HG02884 (cell line): ENCODE data around the gene NFATC2IP.
A peak's percentile ranks its signal among the peaks of the same experiment; 100 is the strongest.

Experiments used
- ATAC-seq: cut with Tn5 transposase; IDR thresholded peaks from one replicate; pipeline ENCODE4 v1.9.1; 2021; ENCODE audit warnings: mild to moderate bottlenecking, moderate library complexity; ENCODE audit not compliant: unreplicated experiment

Gene NFATC2IP

GRCh38 chr16:28950648-28951409 is at the start of gene NFATC2IP:
Gene NFATC2IP, plus strand, starts transcription at chr16:28950937. Its CDS starts 75 bp downstream, at chr16:28951012.
- peak; percentile 90 for ATAC-seq

- ATAC-seq, result no peak
These were observed 48.9 kb upstream of the NFATC2IP start for GRCh38 chr16:28901862-28902261.

GRCh38 chr16:28902909-28903308 is 47.8 kb upstream of the NFATC2IP start:
- ATAC-seq, result no peak

GRCh38 chr16:28903344-28904042 is 47.2 kb upstream of the NFATC2IP start:
- ATAC-seq, result no peak

GRCh38 chr16:28904363-28904762 is 46.4 kb upstream of the NFATC2IP start:
- no peak for ATAC-seq

GRCh38 chr16:28904828-28905227 is 45.9 kb upstream of the NFATC2IP start:
- ATAC-seq, result no peak

- no peak for ATAC-seq
These were observed 45.4 kb upstream of the NFATC2IP start for GRCh38 chr16:28905229-28905754.

- no peak for ATAC-seq
These were observed 44.9 kb upstream of the NFATC2IP start for GRCh38 chr16:28905800-28906372.

- no peak for ATAC-seq
These were observed 40.4 kb upstream of the NFATC2IP start for GRCh38 chr16:28910086-28911031.

GRCh38 chr16:28912558-28912957 is 38.2 kb upstream of the NFATC2IP start:
- ATAC-seq, result no peak

GRCh38 chr16:28913946-28914724 is 36.6 kb upstream of the NFATC2IP start:
- ATAC-seq, result no peak

- no peak for ATAC-seq
These were observed 35.6 kb upstream of the NFATC2IP start for GRCh38 chr16:28915181-28915580.

- ATAC-seq, result no peak
These were observed 33.6 kb upstream of the NFATC2IP start for GRCh38 chr16:28917095-28917494.

- ATAC-seq, result no peak
These were observed 32.0 kb upstream of the NFATC2IP start for GRCh38 chr16:28918698-28919097.

- no peak for ATAC-seq
These were observed 27.5 kb upstream of the NFATC2IP start for GRCh38 chr16:28923231-28923587.

- peak; percentile 49 for ATAC-seq
These were observed 26.9 kb upstream of the NFATC2IP start for GRCh38 chr16:28923652-28924398.

GRCh38 chr16:28924399-28924761 is 26.4 kb upstream of the NFATC2IP start:
- no peak for ATAC-seq

- peak; percentile 49 for ATAC-seq
These were observed 25.9 kb upstream of the NFATC2IP start, which contains the start of gene RABEP2 for GRCh38 chr16:28924762-28925385. Gene RABEP2, minus strand, starts transcription at chr16:28925238. Its CDS starts 75 bp downstream, at chr16:28925163.
